WTC11 (cell line): ENCODE measurements around the gene UNC119. TPM values are rescaled to one million over a fixed set of nuclear protein-coding genes. Genes with fewer than 3 reads are reported as not detected.

Source experiments
- ATF2 ChIP-seq: sonication (generic); formaldehyde crosslinking; IDR thresholded peaks from 2 replicates; pipeline ENCODE4 v1.8.1; 2022; ENCODE audit warnings: low read depth, missing genetic modification reagents, borderline replicate concordance
- CBFB ChIP-seq: sonication (generic); formaldehyde crosslinking; IDR thresholded peaks from 2 replicates; pipeline ENCODE4 v1.8.1; 2022; ENCODE audit warnings: mild to moderate bottlenecking, low read depth, missing genetic modification reagents
- E2F1 ChIP-seq: sonication (generic); formaldehyde crosslinking; IDR thresholded peaks from 2 replicates; pipeline ENCODE4 v1.8.0; 2022; ENCODE audit warnings: mild to moderate bottlenecking, missing genetic modification reagents
- ESRRA ChIP-seq: sonication (generic); formaldehyde crosslinking; IDR thresholded peaks from 2 replicates; pipeline ENCODE4 v1.8.1; 2022; ENCODE audit warnings: mild to moderate bottlenecking, missing genetic modification reagents, borderline replicate concordance
- FOXJ3 ChIP-seq: sonication (generic); formaldehyde crosslinking; IDR thresholded peaks from 2 replicates; pipeline ENCODE4 v1.9.0; 2021; ENCODE audit warnings: missing genetic modification reagents, mild to moderate bottlenecking, borderline replicate concordance
- FOXP1 ChIP-seq: sonication (generic); formaldehyde crosslinking; IDR thresholded peaks from 2 replicates; pipeline ENCODE4 v1.8.0; 2022; ENCODE audit warnings: missing genetic modification reagents, mild to moderate bottlenecking, moderate library complexity, borderline replicate concordance
- GRHL2 ChIP-seq: fragments of 250-450 bp; sonication (Bioruptor Pico); IDR thresholded peaks from 2 replicates; pipeline ENCODE4 v1.8.0; 2022; ENCODE audit warnings: mild to moderate bottlenecking, moderate library complexity; ENCODE audit not compliant: insufficient replicate concordance, severe bottlenecking
- GTF2I ChIP-seq: fragments of 250-450 bp; sonication (Bioruptor Pico); conservative IDR thresholded peaks from 2 replicates; pipeline ENCODE4 v1.4.0; 2021; ENCODE audit warnings: mild to moderate bottlenecking
- JUN ChIP-seq: sonication (generic); formaldehyde crosslinking; IDR thresholded peaks from 2 replicates; pipeline ENCODE4 v1.8.0; 2023; ENCODE audit warnings: mild to moderate bottlenecking, missing genetic modification reagents
- MYBL2 ChIP-seq: sonication (generic); formaldehyde crosslinking; IDR thresholded peaks from 2 replicates; pipeline ENCODE4 v1.8.1; 2023; ENCODE audit warnings: mild to moderate bottlenecking, moderate library complexity, missing genetic modification reagents
- NFATC4 ChIP-seq: fragments of 250-450 bp; sonication (Bioruptor Pico); IDR thresholded peaks from 2 replicates; pipeline ENCODE4 v1.9.0; 2021; ENCODE audit warnings: mild to moderate bottlenecking
- NFE2L1 ChIP-seq: sonication (generic); formaldehyde crosslinking; IDR thresholded peaks from 2 replicates; pipeline ENCODE4 v1.8.1; 2023; ENCODE audit warnings: missing genetic modification reagents
- NR3C1 ChIP-seq: sonication (generic); formaldehyde crosslinking; conservative IDR thresholded peaks from 2 replicates; pipeline ENCODE4 v1.8.1; 2023; ENCODE audit warnings: low read depth, mild to moderate bottlenecking, missing genetic modification reagents
- OVOL2 ChIP-seq: fragments of 250-450 bp; sonication (Bioruptor Pico); IDR thresholded peaks from 2 replicates; pipeline ENCODE4 v1.9.0; 2021; ENCODE audit warnings: mild to moderate bottlenecking, borderline replicate concordance
- PRDM15 ChIP-seq: sonication (generic); formaldehyde crosslinking; IDR thresholded peaks from 2 replicates; pipeline ENCODE4 v1.8.0; 2022; ENCODE audit warnings: missing genetic modification reagents
- SMAD3 ChIP-seq: sonication (generic); formaldehyde crosslinking; IDR thresholded peaks from 2 replicates; pipeline ENCODE4 v1.8.0; 2022; ENCODE audit warnings: missing genetic modification reagents, mild to moderate bottlenecking, borderline replicate concordance
- SMAD4 ChIP-seq: sonication (generic); formaldehyde crosslinking; IDR thresholded peaks from 2 replicates; pipeline ENCODE4 v1.8.0; 2022; ENCODE audit warnings: mild to moderate bottlenecking, missing genetic modification reagents
- SP1 ChIP-seq: sonication (generic); formaldehyde crosslinking; conservative IDR thresholded peaks from 2 replicates; pipeline ENCODE4 v1.8.1; 2022; ENCODE audit warnings: missing genetic modification reagents
- ZNF281 ChIP-seq: sonication (generic); formaldehyde crosslinking; IDR thresholded peaks from 2 replicates; pipeline ENCODE4 v1.8.0; 2023; ENCODE audit warnings: mild to moderate bottlenecking, missing genetic modification reagents
- ZNF512 ChIP-seq: sonication (generic); formaldehyde crosslinking; IDR thresholded peaks from 2 replicates; pipeline ENCODE4 v1.8.1; 2022; ENCODE audit warnings: missing genetic modification reagents, borderline replicate concordance
- total RNA-seq: library from RNA; stranded (reverse); gene quantifications from 3 replicates; pipeline ENCODE4 v1.2.3, GENCODE V29; 2021
- TF ChIP-seq, protein P1 (sequence below): sonication (generic); formaldehyde crosslinking; IDR thresholded peaks from 2 replicates; pipeline ENCODE4 v1.8.1; 2023; ENCODE audit warnings: mild to moderate bottlenecking, missing genetic modification reagents, borderline replicate concordance
- TF ChIP-seq, protein P2 (sequence below): sonication (generic); formaldehyde crosslinking; IDR thresholded peaks from 2 replicates; pipeline ENCODE4 v1.8.1; 2023; ENCODE audit warnings: mild to moderate bottlenecking, missing genetic modification reagents

The UNC119 gene
- total RNA-seq, 1 experiment from 2014 or later = 59.6 TPM

- TF ChIP-seq NR3C1 (CRISPR knock-in tag) = no peak
- no peak for TF ChIP-seq SMAD4 (CRISPR knock-in tag)
- TF ChIP-seq, protein P1, sequence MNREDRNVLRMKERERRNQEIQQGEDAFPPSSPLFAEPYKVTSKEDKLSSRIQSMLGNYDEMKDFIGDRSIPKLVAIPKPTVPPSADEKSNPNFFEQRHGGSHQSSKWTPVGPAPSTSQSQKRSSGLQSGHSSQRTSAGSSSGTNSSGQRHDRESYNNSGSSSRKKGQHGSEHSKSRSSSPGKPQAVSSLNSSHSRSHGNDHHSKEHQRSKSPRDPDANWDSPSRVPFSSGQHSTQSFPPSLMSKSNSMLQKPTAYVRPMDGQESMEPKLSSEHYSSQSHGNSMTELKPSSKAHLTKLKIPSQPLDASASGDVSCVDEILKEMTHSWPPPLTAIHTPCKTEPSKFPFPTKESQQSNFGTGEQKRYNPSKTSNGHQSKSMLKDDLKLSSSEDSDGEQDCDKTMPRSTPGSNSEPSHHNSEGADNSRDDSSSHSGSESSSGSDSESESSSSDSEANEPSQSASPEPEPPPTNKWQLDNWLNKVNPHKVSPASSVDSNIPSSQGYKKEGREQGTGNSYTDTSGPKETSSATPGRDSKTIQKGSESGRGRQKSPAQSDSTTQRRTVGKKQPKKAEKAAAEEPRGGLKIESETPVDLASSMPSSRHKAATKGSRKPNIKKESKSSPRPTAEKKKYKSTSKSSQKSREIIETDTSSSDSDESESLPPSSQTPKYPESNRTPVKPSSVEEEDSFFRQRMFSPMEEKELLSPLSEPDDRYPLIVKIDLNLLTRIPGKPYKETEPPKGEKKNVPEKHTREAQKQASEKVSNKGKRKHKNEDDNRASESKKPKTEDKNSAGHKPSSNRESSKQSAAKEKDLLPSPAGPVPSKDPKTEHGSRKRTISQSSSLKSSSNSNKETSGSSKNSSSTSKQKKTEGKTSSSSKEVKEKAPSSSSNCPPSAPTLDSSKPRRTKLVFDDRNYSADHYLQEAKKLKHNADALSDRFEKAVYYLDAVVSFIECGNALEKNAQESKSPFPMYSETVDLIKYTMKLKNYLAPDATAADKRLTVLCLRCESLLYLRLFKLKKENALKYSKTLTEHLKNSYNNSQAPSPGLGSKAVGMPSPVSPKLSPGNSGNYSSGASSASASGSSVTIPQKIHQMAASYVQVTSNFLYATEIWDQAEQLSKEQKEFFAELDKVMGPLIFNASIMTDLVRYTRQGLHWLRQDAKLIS (CRISPR knock-in tag) = no peak
- TF ChIP-seq NFE2L1 (CRISPR knock-in tag) = no peak
- TF ChIP-seq SP1 = peak; percentile 99
- 0 out of 2 replicates have a peak, but pooled peaks have one; percentile 22 for TF ChIP-seq FOXP1 (CRISPR knock-in tag)
- no peak for TF ChIP-seq SMAD3 (CRISPR knock-in tag)
- no peak for TF ChIP-seq ZNF281 (CRISPR knock-in tag)
- TF ChIP-seq, protein P2, sequence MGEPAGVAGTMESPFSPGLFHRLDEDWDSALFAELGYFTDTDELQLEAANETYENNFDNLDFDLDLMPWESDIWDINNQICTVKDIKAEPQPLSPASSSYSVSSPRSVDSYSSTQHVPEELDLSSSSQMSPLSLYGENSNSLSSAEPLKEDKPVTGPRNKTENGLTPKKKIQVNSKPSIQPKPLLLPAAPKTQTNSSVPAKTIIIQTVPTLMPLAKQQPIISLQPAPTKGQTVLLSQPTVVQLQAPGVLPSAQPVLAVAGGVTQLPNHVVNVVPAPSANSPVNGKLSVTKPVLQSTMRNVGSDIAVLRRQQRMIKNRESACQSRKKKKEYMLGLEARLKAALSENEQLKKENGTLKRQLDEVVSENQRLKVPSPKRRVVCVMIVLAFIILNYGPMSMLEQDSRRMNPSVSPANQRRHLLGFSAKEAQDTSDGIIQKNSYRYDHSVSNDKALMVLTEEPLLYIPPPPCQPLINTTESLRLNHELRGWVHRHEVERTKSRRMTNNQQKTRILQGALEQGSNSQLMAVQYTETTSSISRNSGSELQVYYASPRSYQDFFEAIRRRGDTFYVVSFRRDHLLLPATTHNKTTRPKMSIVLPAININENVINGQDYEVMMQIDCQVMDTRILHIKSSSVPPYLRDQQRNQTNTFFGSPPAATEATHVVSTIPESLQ = no peak
- no peak for TF ChIP-seq FOXJ3 (CRISPR knock-in tag)
- no peak for TF ChIP-seq GRHL2 (CRISPR knock-in tag)
- TF ChIP-seq JUN (CRISPR knock-in tag) = no peak
- TF ChIP-seq PRDM15 (CRISPR knock-in tag) = 0 out of 2 replicates have a peak, but pooled peaks have one; percentile 14
- no peak for TF ChIP-seq CBFB (CRISPR knock-in tag)
- TF ChIP-seq ZNF512 (CRISPR knock-in tag) = no peak
- no peak for TF ChIP-seq ATF2 (CRISPR knock-in tag)
- peak; percentile 27; the same call in 1 of the 2 replicates for TF ChIP-seq ESRRA
- no peak for TF ChIP-seq GTF2I (CRISPR knock-in tag)
- TF ChIP-seq OVOL2 (CRISPR knock-in tag) = no peak
- TF ChIP-seq NFATC4 = no peak
- TF ChIP-seq E2F1 (CRISPR knock-in tag) = no peak
- no peak for TF ChIP-seq MYBL2 (CRISPR knock-in tag)
Observed at GRCh38 chr17:28576758-28577465, 24.5 kb upstream of the UNC119 start, which contains the start of gene ALDOC (continued).
